Fibroblast of mammary gland (primary cell): ENCODE results near the gene AUTS2.

Source experiments
- DNase-seq: peaks from one replicate; pipeline ENCODE4 v3.0.0-alpha.2; 2010; ENCODE audit warnings: low read depth
- H3K4me3 ChIP-seq: 2 replicates; pipeline ENCODE4 v1.5.1; 2011; ENCODE audit warnings: low read depth, mild to moderate bottlenecking, low read length, moderate library complexity; ENCODE audit not compliant: control insufficient read depth
- CTCF ChIP-seq: conservative IDR thresholded peaks from 2 replicates; pipeline ENCODE4 v1.5.1; 2011; ENCODE audit warnings: low read depth, low read length, inconsistent platforms; ENCODE audit not compliant: control insufficient read depth, insufficient read depth

AUTS2 gene

GRCh38 chr7:69605070-69605469 lies 6.8 kb downstream of the AUTS2 start:
- H3K4me3 ChIP-seq = no peak overlapping the region
- DNase-seq = no peak
- TF ChIP-seq CTCF = no peak

GRCh38 chr7:69605546-69605945 lies 7.3 kb downstream of the AUTS2 start:
- TF ChIP-seq CTCF = no peak
- H3K4me3 ChIP-seq = no peak overlapping the region
- DNase-seq = no peak

- TF ChIP-seq CTCF = no peak
- no peak overlapping the region for H3K4me3 ChIP-seq
- DNase-seq = no peak
Observed at GRCh38 chr7:69608049-69608448, 9.8 kb downstream of the AUTS2 start.

- H3K4me3 ChIP-seq = no peak overlapping the region
- DNase-seq = no peak
Observed at GRCh38 chr7:69608878-69609277, 10.6 kb downstream of the AUTS2 start.

GRCh38 chr7:69609541-69610373 lies 11.5 kb downstream of the AUTS2 start:
- TF ChIP-seq CTCF = no peak
- no peak for DNase-seq
- H3K4me3 ChIP-seq = no peak overlapping the region

More at GRCh38 chr7:69608878-69609277, 10.6 kb downstream of the AUTS2 start:
- no peak for TF ChIP-seq CTCF

- TF ChIP-seq CTCF = no peak
- no peak overlapping the region for H3K4me3 ChIP-seq
- DNase-seq = no peak
Observed at GRCh38 chr7:69610374-69611084, 12.3 kb downstream of the AUTS2 start.
